PC-3 (cell line): ENCODE results near the gene LPIN1. TPM values are rescaled to one million over a fixed set of nuclear protein-coding genes. Genes with fewer than 3 reads are reported as not detected.
"Not testable (repeated sequence)": the region's sequence is repeated elsewhere in the genome, so short reads cannot be mapped to it uniquely, and the experiment has no call there.

Experiments used
- ATAC-seq: fragments of 200-7000 bp; cut with Tn5 transposase; 2 replicates; pipeline ENCODE4 v1.9.1; 2020; ENCODE audit warnings: mild to moderate bottlenecking, moderate library complexity
- BruUV-seq: library from RNA; stranded (reverse); fragments of 400-500 nt; replicated peaks from 2 replicates; lab custom pipeline; 2021; lab: Mats Ljungman, UMichigan
- CTCF ChIA-PET: fragments of 300-600 bp; sonication (Branson Sonifier 250); formaldehyde crosslinking; loops from one replicate; lab custom pipeline; 2022; ENCODE audit warnings: antibody characterized with exemption; lab: Charles Lee
- POLR2A ChIA-PET: fragments of 300-600 bp; sonication (Branson Sonifier 250); formaldehyde crosslinking; loops from one replicate; lab custom pipeline; 2022; ENCODE audit warnings: antibody characterized with exemption; ENCODE audit not compliant: unreplicated experiment; lab: Charles Lee
- DNase-seq: peaks from one replicate; pipeline ENCODE4 v3.0.0-alpha.2; 2015
- H2AFZ ChIP-seq: fragments of 300-600 bp; sonication (generic); 2 replicates; pipeline ENCODE4 v1.6.0; 2016; ENCODE audit warnings: antibody characterized with exemption, low read length
- H3F3A ChIP-seq: fragments of 300-600 bp; sonication (generic); one replicate; pipeline ENCODE4 v1.6.0; 2017; ENCODE audit warnings: antibody characterized with exemption, low read length, control low read depth, mild to moderate bottlenecking; ENCODE audit not compliant: unreplicated experiment
- H3K27ac ChIP-seq: fragments of 300-600 bp; sonication (generic); 2 replicates; pipeline ENCODE4 v1.5.1; 2016; ENCODE audit warnings: mild to moderate bottlenecking, low read length
- H3K27me3 ChIP-seq: fragments of 300-600 bp; sonication (generic); 2 replicates; pipeline ENCODE4 v1.6.1; 2016; ENCODE audit warnings: low read length, mixed read lengths
- H3K36me3 ChIP-seq: fragments of 300-600 bp; sonication (generic); 2 replicates; pipeline ENCODE4 v1.6.1; 2016; ENCODE audit warnings: low read depth, mixed run types, low read length, mixed read lengths
- H3K4me1 ChIP-seq: fragments of 300-600 bp; sonication (generic); 2 replicates; pipeline ENCODE4 v1.5.1; 2016; ENCODE audit warnings: low read length; ENCODE audit not compliant: insufficient read depth
- H3K4me2 ChIP-seq: fragments of 300-600 bp; sonication (generic); 2 replicates; pipeline ENCODE4 v1.6.0; 2016; ENCODE audit warnings: low read length
- H3K4me3 ChIP-seq: fragments of 300-600 bp; sonication (generic); 2 replicates; pipeline ENCODE4 v1.5.1; 2016; ENCODE audit warnings: mild to moderate bottlenecking, low read length, mixed read lengths
- H3K79me2 ChIP-seq: fragments of 300-600 bp; sonication (generic); 2 replicates; pipeline ENCODE4 v1.6.1; 2017; ENCODE audit warnings: low read length, mixed read lengths
- H3K9ac ChIP-seq: fragments of 300-600 bp; sonication (generic); 2 replicates; pipeline ENCODE4 v1.6.0; 2016; ENCODE audit warnings: mild to moderate bottlenecking, low read length
- H3K9me2 ChIP-seq: fragments of 300-600 bp; sonication (generic); replicated peaks from 2 replicates; pipeline ENCODE4 v1.6.1; 2016; ENCODE audit warnings: mixed run types, low read length, mixed read lengths
- H3K9me3 ChIP-seq: fragments of 300-600 bp; sonication (generic); 2 replicates; pipeline ENCODE4 v1.6.1; 2016; ENCODE audit warnings: low read length, mixed read lengths
- H4K20me1 ChIP-seq: fragments of 300-600 bp; sonication (generic); 2 replicates; pipeline ENCODE4 v1.6.1; 2016; ENCODE audit warnings: low read length, mixed read lengths
- CTCF ChIP-seq: fragments of 300-600 bp; sonication (generic); conservative IDR thresholded peaks from 2 replicates; pipeline ENCODE4 v1.5.1; 2017; ENCODE audit warnings: antibody characterized with exemption, low read depth, mild to moderate bottlenecking, low read length
- EZH2 ChIP-seq: fragments of 300-600 bp; sonication (generic); IDR thresholded peaks from one replicate; pipeline ENCODE4 v1.6.1; 2017; ENCODE audit warnings: antibody characterized with exemption, mild to moderate bottlenecking, low read length; ENCODE audit not compliant: unreplicated experiment
- EZH2phosphoT487 ChIP-seq: fragments of 300-600 bp; sonication (generic); IDR thresholded peaks from 2 replicates; pipeline ENCODE4 v1.6.1; 2018; ENCODE audit warnings: mild to moderate bottlenecking, antibody characterized with exemption, low read length, borderline replicate concordance
- intact Hi-C: fragments of 100-400 bp; cut with micrococcal nuclease; formaldehyde crosslinking; loops from 2 replicates; pipeline ENCODE4 v1.9.0; 2023
- total RNA-seq: library from RNA; depleted of rRNA; stranded (reverse); fragments of >200 nt; gene quantifications from 2 replicates; pipeline ENCODE4 v1.2.3, GENCODE V29; 2014

Gene LPIN1
- total RNA-seq, 1 experiment from 2014 or later = 40.9 TPM

GRCh38 chr2:11732587-11732986 lies 13.8 kb upstream of the LPIN1 start:
- Histone ChIP-seq H3K9ac (no peak overlapping the region), H3K9me2 (no peaks in the 10 kb centered on the region), H3K79me2 (no peaks in the 10 kb centered on the region), H4K20me1 (no peaks in the 10 kb centered on the region), H3K27me3 (no peaks in the 10 kb centered on the region), H3K4me2 (no peak overlapping the region), H3K36me3 (no peaks in the 10 kb centered on the region), H3F3A (no peaks in the 10 kb centered on the region), H3K4me3 (no peak overlapping the region), H3K4me1 (peaks cover 12% of the 10 kb centered on the region), H3K27ac (no peak overlapping the region), H2AFZ (no peak overlapping the region), H3K9me3 (no peaks in the 10 kb centered on the region)
- TF ChIP-seq CTCF (no peak), EZH2 (no peak), EZH2phosphoT487 (no peak)
- ATAC-seq = no peak
- peak; percentile 19 for DNase-seq
- ChIA-PET CTCF (no interaction called here), POLR2A (no interaction called here)
- intact Hi-C loops = no loop called here
- BruUV-seq = no TSS peak

GRCh38 chr2:11737852-11738251 lies 8.6 kb upstream of the LPIN1 start:
- DNase-seq, POLR2A ChIA-PET: not testable (repeated sequence)

GRCh38 chr2:11738589-11739436 lies 7.6 kb upstream of the LPIN1 start:
- Histone ChIP-seq H3F3A (no peaks in the 10 kb centered on the region), H3K79me2 (no peaks in the 10 kb centered on the region), H3K4me3 (no peak overlapping the region), H3K4me2 (peak overlapping the region; percentile 51), H3K4me1 (peaks cover 28% of the 10 kb centered on the region), H2AFZ (peak overlapping the region; percentile 51; the same call in 1 of the 2 replicates), H4K20me1 (no peaks in the 10 kb centered on the region), H3K9ac (no peak overlapping the region), H3K36me3 (no peaks in the 10 kb centered on the region), H3K9me3 (no peaks in the 10 kb centered on the region), H3K27ac (peak overlapping the region; percentile 44), H3K27me3 (no peaks in the 10 kb centered on the region), H3K9me2 (no peaks in the 10 kb centered on the region)
- ATAC-seq = peak; percentile 92
- peak; percentile 71 for DNase-seq
- intact Hi-C loops = loop anchor here (1.0 kb wide), 1 partner anchor 40 kb away; no protein-coding TSS in a partner anchor
- ChIA-PET CTCF (interaction anchor here (1.0 kb wide), 2 partner anchors 41 to 42 kb away, joined by 5 read pairs; no protein-coding TSS in a partner anchor), POLR2A (interaction anchor here (0.6 kb wide), 1 partner anchor 52 kb away, joined by 12 read pairs; no protein-coding TSS in a partner anchor)
- no TSS peak for BruUV-seq
- TF ChIP-seq EZH2phosphoT487 (no peak), CTCF (peak; percentile 66)

More at GRCh38 chr2:11737852-11738251, 8.6 kb upstream of the LPIN1 start:
- ATAC-seq, H3K79me2 ChIP-seq, H3K9ac ChIP-seq, H3K27ac ChIP-seq, H3F3A ChIP-seq, BruUV-seq, H3K4me3 ChIP-seq, H3K36me3 ChIP-seq, H3K9me3 ChIP-seq, H3K9me2 ChIP-seq, H3K4me2 ChIP-seq, H3K27me3 ChIP-seq, H4K20me1 ChIP-seq, CTCF ChIA-PET, H2AFZ ChIP-seq: not testable (repeated sequence)
- intact Hi-C loops = loop anchor here (1.0 kb wide), 1 partner anchor 41 kb away; no protein-coding TSS in a partner anchor
- H3K4me1 ChIP-seq = peaks cover 20% of the 10 kb centered on the region
